GM21528 (cell line): ENCODE measurements around the gene BCCIP.

Experiments
- ATAC-seq: cut with Tn5 transposase; IDR thresholded peaks from one replicate; pipeline ENCODE4 v1.9.1; 2021; ENCODE audit warnings: mild to moderate bottlenecking, moderate library complexity; ENCODE audit not compliant: unreplicated experiment, low FRiP score

The BCCIP gene

GRCh38 chr10:125882596-125882995, 59.2 kb downstream of the BCCIP start:
- no peak for ATAC-seq

DNA sequence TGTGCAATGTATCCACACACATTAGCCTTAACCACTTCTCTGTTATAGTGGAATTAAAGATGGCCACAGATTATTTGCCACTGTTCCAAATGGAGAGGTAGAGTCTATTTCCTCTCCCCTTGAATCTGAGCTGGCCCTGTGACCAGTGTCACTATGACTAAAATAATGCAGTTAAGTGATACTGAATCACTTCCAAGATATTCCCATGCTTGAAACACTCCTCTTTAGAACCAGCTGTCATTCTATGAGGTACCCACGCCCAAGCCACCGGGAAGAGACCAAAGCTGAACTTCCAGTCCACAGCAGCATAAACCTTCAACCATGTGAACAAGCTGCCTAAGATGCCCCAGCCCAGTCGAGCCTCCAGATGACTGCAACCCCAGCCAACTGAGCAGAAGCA, 59.9 kb downstream of the BCCIP start:
- ATAC-seq = no peak
